ENCODE results near the gene IL2RG.

The IL2RG gene

DNA sequence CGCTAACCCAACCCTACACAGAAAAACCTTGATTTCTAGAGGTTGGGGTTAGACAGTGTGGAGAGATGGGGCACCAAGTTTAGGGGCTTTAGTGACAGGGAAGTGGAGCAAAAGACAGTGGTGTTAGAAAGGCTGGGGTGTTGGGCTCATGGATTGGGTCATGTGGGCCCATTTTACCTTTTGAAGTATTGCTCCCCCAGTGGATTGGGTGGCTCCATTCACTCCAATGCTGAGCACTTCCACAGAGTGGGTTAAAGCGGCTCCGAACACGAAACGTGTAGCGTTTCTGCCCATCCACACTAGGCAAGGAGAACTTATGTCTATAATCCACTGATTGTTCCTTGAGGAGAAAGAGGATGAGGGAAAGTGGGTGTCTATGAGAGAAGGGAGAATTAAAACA, 2.3 kb downstream of the IL2RG start:
- TF ChIP-seq, protein P1, sequence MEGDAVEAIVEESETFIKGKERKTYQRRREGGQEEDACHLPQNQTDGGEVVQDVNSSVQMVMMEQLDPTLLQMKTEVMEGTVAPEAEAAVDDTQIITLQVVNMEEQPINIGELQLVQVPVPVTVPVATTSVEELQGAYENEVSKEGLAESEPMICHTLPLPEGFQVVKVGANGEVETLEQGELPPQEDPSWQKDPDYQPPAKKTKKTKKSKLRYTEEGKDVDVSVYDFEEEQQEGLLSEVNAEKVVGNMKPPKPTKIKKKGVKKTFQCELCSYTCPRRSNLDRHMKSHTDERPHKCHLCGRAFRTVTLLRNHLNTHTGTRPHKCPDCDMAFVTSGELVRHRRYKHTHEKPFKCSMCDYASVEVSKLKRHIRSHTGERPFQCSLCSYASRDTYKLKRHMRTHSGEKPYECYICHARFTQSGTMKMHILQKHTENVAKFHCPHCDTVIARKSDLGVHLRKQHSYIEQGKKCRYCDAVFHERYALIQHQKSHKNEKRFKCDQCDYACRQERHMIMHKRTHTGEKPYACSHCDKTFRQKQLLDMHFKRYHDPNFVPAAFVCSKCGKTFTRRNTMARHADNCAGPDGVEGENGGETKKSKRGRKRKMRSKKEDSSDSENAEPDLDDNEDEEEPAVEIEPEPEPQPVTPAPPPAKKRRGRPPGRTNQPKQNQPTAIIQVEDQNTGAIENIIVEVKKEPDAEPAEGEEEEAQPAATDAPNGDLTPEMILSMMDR (IDR thresholded peaks at IDR 0.05; ENCODE audit: low read depth, low read length), result no peak
- no peak overlapping the region for H3K4me3 ChIP-seq (replicated peaks in 1 of 2; ENCODE audit: low read depth in 2 of 2, low read length in 2 of 2)
- no peak for DNase-seq (ENCODE audit: low read depth in 2 of 2)

GRCh38 chrX:71107762-71108360, 3.5 kb downstream of the IL2RG start:
- no peak for DNase-seq (ENCODE audit: low read depth in 2 of 2)
- TF ChIP-seq, protein P1 (IDR thresholded peaks at IDR 0.05; ENCODE audit: low read depth, low read length), result no peak
- no peak overlapping the region for H3K4me3 ChIP-seq (replicated peaks in 1 of 2; ENCODE audit: low read depth in 2 of 2, low read length in 2 of 2)

- TF ChIP-seq, protein P1 (IDR thresholded peaks at IDR 0.05; ENCODE audit: low read depth, low read length), result no peak
- no peak for DNase-seq (ENCODE audit: low read depth in 2 of 2)
- H3K4me3 ChIP-seq (replicated peaks in 1 of 2; ENCODE audit: low read depth in 2 of 2, low read length in 2 of 2), result no peak overlapping the region
Observed at GRCh38 chrX:71107245-71107644, 4.1 kb downstream of the IL2RG start.

DNA sequence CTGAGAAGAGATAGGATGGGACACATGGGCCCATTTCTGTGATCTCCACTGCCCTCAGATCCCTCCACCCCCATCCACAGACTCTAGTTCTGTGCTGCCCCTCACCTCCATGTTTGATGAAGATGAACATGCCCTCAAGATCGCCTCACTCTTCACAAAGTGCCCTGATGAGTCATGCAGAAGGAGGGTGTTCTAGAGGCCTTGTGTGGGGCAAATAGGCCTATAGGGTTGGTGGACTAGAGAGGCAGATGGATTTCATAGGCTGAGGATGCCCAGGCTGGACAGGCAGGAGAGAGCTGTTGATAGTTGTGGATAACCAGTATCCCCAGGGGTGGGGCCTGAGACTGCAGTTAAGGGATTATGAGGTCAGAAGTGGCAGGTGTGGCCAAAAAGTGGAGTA, 5.0 kb downstream of the IL2RG start, which contains the start of gene CXorf65:
Gene CXorf65 (minus strand): TSS at position 314 of the 400 bp plus-strand sequence. CDS start 184 bp downstream, at position 130.
- TF ChIP-seq, protein P1 (IDR thresholded peaks at IDR 0.05; ENCODE audit: low read depth, low read length), result no peak
- no peak within 1 kb of the TSS for H3K4me3 ChIP-seq (replicated peaks in 1 of 2; ENCODE audit: low read depth in 2 of 2, low read length in 2 of 2)
- DNase-seq (ENCODE audit: low read depth in 2 of 2), result no peak

GRCh38 chrX:71105628-71106027, 5.7 kb downstream of the IL2RG start:
- DNase-seq (ENCODE audit: low read depth in 2 of 2), result no peak
- TF ChIP-seq, protein P1 (IDR thresholded peaks at IDR 0.05; ENCODE audit: low read depth, low read length), result no peak
- H3K4me3 ChIP-seq (replicated peaks in 1 of 2; ENCODE audit: low read depth in 2 of 2, low read length in 2 of 2), result no peak overlapping the region

GRCh38 chrX:71103110-71103983, 8.0 kb downstream of the IL2RG start:
- DNase-seq (ENCODE audit: low read depth in 2 of 2), result no peak
- no peak overlapping the region for H3K4me3 ChIP-seq (replicated peaks in 1 of 2; ENCODE audit: low read depth in 2 of 2, low read length in 2 of 2)
- TF ChIP-seq, protein P1 (IDR thresholded peaks at IDR 0.05; ENCODE audit: low read depth, low read length), result no peak

All from cardiac fibroblast (primary cell).